NCI-H2107 (cell line): Measurements from ENCODE around the gene TIRAP.
"Not testable (repeated sequence)": the region's sequence is repeated elsewhere in the genome, so short reads cannot be mapped to it uniquely, and the experiment has no call there.

Source experiments
- DNase-seq: peaks from one replicate; lab custom pipeline; 2025; lab: John Stamatoyannopoulos, UW

Gene TIRAP, protein sequence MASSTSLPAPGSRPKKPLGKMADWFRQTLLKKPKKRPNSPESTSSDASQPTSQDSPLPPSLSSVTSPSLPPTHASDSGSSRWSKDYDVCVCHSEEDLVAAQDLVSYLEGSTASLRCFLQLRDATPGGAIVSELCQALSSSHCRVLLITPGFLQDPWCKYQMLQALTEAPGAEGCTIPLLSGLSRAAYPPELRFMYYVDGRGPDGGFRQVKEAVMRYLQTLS

DNA sequence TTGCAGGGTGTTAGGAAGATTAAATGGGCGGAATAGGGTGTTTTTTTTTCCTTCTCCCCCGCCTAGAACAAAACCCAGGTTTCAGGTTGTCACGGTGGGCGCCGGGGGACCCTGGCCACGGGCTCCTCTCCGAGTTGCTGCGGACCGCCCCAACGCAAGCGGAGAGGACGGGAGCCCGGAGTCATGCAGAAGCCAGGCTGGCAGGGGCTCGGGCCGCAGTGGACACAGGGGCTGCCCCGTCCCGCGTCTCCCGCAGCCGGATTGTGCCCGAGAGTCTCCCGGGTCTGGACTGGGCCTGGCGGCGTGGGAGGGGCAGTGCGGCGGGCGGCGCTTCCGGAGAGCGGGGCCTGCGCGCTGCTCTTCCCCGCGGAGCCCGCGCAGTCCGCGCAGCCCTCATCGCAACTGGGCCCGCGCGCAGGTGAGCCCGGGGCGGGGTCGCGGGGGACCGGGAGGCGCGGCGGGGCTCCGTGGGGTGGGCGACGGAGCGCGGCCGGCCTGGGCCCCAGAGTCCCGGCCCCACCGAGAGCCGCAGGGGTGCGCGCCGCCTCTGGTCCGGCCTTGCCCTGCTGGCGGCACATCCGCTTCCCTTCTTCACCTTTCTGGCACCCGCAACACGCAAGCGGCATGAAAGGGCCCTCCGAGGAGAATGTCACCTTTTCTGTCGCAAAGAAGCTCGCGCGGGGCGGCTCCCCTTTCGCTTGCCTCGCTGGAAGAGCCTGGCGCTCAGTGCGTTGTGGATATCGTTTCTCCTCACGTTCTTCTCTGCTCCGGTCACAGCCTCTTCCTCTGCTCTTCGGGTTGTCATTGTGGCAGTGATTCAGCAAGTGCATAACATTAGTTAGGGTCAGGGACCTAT is at the start of gene TIRAP:
TSS of gene TIRAP (plus strand) at position 358 of the 856 bp plus-strand sequence. CDS start 7,802 bp downstream, outside the sequence.
- DNase-seq, result no peak

DNA sequence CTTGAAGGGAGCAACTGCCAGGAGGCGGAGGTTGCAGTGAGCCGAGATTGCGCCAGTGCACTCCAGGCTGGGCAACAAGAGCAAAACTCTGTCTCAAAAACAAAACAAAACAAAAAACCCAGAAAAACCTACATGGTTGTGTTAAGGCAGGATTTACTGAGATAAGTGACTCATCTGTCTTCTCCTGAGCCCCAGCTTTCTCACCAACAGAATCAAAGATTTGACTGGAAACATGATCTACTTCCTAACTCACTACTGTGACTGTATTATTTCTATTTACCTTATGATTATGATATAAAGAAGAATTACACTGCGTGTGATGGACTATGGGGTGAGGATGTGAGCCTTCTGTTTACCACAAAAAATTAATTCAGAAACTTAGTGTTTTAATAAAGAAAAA is 49.5 kb upstream of the TIRAP start:
- no peak for DNase-seq

DNA sequence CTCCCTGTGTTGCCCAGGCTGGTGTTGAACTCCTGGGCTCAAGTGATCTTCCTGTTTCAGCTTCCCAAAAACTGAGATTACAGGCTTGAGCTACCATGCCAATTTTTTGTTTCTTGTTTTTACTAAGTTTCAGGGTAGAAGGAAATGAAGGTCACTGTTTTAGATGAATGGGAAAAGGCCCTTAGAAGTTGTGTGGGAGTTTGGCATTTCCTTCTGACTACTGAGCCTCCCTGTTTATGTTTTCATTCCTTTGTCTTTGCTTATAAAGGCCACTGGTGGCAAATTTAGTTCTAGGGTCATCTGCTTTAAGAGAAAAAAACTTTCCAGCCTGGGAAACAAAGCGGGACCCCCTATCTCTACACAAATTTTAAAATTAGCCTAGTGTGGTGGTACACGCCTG is 36.3 kb upstream of the TIRAP start:
- no peak for DNase-seq

DNA sequence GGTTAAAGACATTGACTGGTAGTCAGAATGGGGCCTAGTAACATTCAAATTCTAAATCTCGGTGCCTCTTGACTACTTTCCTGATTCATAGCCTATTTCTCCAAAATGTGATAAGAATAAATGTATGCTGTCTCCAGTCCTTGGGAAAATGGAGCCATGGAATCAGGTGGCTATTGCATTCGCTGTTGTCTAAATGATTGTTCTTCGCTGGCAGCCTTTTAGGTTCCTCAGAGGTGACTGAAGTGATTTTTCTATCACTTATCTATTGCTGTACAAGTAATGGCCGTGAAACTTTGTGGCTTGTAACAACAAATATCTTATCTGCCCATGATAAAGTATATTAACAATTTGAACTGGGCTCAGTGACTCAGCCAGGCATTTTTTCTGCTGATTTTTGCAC is 29.6 kb upstream of the TIRAP start:
- no peak for DNase-seq

DNA sequence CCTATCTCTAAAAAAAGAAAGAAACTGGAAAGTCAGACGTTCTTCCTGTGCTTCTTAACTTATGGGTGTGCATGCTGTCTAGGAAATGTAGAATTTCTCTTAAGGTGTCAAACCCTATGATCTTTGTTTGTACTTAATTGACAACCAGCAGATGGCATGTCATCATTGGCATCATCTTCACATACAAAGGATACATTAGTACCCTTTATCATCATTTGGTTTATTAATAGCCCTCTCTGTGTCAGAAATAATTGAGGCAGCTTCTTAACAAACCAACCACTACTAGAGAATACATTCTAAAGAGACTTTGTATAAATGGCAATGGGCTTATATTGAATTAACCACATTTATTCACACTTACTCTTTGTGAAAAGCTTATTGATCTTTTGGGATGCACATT is 28.1 kb upstream of the TIRAP start:
- no peak for DNase-seq

DNA sequence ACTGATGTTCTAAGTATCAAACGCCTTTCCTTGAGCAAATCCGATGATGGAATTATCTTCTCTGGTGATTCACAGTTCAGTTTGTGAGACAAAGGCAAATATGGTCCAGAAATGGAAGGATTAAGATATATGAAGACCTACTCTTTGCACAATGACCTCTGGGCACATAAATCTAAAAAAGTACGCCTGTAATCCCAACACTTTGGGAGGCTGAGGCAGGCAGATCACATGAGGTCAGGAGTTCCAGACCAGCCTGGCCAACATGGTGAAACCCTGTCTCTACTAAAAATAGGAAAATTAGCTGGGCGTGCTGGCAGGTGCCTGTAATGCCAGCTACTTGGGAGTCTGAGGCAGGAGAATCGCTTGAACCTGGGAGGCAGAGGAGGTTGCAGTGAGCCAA is 27.4 kb upstream of the TIRAP start:
- not testable (repeated sequence) for DNase-seq

DNA sequence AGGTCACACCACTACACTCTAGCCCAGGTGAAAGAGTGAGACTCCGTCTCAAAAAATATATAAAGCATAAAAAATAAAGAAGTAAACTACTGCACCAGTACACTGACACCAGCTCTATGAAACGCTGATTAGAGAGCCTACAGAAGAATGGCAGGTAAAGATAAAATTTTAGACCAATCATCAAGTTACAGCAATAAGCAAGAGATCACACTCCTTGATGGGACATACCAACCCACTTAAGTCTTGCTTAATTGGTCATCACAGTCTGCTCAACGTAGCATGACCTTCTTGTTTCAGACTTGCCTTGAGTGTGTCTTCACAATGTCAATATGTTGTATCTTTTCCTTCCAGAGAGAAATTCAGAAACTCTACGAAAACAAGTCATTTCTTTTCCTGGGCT is 26.7 kb upstream of the TIRAP start:
- no peak for DNase-seq

DNA sequence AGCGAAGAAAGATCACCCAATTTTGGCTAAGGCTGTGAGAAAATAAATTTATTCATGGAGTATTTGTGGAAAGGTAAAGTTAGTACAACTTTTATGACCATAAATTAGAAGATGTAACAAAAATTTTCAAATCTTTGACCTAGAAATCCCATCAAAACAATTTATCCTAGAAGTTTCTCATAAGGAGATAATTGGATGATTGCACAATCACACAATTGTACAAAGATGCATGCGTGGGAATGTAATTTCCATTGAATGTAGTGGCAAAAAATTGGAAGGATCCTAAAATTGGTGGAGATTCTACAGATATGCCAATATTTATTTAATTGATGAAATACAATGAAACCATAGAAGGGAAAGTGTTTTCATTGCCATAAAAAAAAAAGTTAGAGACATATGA is 25.7 kb upstream of the TIRAP start:
- no peak for DNase-seq

DNA sequence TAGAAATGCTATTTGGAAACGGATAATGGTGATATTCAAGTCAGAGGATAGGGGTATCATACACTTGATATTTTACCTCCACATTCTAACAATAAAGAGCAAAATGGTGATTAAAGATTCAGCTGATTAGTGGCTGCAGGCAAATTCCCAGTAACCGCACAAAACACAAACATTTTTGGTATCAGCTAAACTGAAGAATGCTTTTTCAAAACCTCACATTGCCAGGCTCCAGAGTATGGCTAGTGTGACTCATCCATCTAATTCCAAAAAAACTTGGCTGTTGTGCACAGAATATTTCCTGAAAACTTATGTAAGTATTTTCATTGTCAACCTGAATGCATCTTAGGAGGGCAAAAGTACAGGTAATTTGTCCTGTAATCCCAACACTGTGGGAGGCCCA is 25.1 kb upstream of the TIRAP start:
- DNase-seq, result no peak

DNA sequence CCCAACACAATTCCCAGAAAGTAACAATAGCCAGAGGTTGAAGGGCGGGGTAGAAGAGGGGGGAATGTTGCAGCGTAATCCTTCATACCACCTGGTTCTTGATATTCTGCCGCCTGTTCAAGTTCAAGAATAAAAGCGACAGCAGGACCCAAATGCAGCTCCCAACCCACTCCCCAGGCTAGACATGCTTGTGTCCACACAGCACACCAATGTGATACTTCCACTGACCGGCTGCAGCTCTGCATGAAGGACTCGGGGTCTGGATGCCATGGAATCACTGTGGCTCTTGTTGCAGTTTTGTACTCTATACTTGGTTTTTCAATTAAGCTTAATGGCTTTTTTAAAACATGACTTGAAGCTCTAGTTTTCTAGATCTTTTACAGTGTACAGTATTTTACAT is 20.7 kb upstream of the TIRAP start:
- no peak for DNase-seq

DNA sequence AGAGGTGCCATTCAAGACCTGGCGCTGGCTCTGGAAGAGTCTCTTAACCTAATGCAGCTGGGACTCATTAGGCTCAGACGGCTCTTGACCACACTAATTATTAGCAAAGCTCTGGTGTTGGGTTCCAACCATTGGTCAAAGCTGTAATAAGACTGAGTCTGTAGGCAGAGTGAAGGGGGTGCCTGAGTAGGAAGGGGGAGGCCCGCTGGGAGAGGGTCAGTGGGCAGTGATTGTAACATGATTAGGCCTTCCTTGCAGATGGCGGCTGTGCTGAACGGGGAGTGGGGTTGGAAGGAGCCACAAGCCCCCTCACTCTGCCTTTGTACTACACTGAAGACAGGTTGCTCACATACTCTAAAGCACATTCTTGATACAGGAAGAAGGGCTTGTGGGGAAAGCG is 19.4 kb upstream of the TIRAP start:
- no peak for DNase-seq

DNA sequence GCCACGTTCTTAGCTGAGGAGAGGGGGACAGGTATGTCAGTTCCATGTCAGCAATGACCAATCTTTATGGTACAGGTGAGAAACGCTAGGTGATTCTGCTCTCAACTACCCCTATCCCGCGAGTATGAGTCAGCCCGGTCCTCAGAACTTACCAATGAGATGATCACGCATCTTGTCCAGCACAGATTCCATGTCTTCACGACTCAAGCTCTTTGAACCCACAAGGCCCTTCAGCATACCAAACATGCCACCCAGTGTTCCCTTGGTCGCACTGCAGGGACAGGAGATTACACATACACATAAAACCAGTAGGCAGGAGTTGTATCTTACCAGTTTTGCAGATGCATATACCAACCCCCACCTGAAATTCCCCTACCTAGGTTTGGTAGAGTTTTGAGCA is 17.1 kb upstream of the TIRAP start:
- no peak for DNase-seq

DNA sequence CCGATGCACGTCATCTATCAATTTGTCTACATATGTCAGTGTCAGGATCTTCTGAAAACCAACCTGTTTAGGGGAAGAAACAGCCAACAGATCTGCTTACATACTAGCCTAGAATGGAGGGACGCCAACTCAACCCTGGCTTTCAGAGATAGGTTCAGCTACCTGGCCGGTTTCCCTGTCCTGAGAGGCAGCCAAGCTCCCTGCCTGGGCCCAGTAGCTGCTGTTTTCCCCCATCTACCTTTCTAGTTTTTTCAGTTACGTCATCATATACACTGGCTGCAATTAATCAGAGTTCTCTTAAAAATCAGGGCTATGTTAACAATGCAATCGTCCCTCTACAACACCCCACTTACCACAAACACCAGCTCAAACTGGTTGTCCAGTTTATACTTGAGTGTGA is 15.2 kb upstream of the TIRAP start:
- no peak for DNase-seq

DNA sequence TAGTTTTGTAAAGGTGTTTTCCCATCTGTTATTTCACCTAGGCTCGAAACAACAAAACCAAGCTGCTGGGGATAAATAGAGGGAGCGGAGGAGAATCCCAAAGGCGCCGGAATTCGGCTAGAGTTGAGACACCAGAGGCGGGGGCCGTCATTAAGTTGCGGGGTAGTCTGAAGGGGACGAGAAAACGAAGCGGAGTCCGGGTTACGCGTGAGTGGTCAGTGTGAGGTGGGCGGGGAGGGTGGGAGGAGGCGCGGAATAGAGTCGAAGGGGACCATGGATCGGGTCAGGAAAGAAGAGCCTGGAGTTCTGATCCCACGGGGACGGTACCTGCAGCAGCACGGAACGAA is 14.6 kb upstream of the TIRAP start:
- DNase-seq, result no peak

DNA sequence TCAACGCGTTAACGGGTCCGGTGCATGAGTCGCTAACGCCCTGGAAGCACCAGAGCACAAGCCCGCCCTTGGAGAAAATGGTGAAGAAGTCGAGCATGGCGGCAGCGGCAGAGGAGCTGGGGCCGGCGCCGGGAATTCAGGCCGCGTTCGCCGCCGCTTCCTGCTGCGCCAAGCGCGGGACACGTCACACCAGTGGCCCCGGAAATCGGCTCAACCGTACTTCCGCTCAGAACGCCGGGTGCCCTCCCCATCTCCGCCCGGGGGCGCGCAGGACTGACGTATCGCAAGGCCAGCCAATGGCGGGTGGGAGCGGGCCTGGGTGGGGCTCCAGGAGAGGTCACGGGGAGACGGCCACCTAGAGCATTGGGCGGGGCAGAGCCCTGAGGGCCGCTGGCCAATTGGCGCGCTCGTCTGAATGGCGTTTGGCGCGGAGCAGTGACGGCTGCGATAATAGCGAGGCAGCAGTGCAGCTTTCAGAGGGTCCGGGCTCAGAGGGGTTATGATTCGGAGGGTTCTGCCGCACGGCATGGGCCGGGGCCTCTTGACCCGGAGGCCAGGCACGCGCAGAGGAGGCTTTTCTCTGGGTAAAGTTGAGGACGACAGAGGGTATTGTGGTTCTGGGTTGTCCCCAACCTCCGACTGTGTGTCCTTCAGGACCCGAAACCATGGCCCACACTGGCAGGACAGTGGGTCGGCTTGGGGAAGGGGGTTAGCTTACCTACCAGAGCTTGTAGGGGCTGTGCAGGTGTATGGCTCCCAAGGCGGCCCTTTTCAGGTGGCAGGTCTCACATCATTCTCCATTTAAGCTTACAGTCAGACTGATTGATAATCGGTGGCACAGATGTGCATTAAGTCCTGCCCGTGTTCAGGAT is 13.9 kb upstream of the TIRAP start, which contains the start of the genes FOXRED1 and SRPRA:
TSS of gene FOXRED1 (plus strand) at position 447 of the 872 bp plus-strand sequence. CDS start at position 500, 53 bp downstream.
TSS of gene SRPRA (minus strand) at position 188 of the 872 bp plus-strand sequence. CDS start at position 97, 91 bp downstream.
- peak; percentile 93 for DNase-seq

DNA sequence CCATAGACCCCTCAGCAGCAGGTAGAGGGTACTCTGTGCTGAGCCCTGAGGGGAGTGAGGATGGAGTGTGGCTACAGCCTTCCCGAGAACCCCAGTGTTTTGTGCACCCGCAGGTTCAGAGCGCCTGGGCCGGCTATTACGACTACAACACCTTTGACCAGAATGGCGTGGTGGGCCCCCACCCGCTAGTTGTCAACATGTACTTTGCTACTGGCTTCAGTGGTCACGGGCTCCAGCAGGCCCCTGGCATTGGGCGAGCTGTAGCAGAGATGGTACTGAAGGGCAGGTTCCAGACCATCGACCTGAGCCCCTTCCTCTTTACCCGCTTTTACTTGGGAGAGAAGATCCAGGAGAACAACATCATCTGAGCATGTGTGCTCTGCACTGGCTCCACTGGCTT is 5.6 kb upstream of the TIRAP start:
- no peak for DNase-seq

DNA sequence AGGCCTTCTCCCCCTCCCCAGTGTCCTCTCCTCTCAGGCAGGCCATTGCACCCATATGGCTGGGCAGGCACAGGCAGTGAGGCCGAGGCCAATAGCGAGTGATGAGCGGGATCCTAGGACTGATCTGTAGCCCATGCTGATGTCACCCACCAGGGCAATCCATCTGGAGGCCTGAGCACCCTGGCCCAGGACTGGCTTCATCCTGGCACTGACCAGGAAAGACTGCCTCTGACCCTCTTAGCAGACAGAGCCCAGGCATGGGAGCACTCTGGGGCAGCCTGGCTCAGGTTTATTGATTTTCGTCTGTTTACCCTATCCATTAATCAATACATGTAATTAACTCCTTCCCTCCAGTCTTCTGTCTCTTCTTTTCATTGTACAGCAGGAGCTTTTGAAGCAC is 5.1 kb upstream of the TIRAP start:
- no peak for DNase-seq

DNA sequence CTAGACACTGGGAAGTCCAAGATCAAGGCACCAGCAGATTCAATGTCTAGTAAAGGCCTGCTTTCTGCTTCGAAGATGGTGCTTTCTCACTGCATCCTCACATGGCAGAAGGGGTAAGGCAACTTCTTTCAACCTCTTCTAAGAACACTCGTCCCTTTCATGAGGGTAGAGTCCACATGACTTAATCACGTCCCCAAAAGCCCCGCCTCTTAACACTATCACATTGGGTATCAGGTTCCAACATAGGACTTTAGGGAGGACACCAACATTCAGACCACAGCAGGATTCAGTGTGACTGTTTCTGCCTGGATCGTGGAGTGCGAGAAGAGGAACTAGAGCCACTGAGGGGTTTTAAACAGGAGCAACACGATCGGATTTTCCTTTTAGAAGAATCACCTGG is 3.7 kb upstream of the TIRAP start:
- no peak for DNase-seq

DNA sequence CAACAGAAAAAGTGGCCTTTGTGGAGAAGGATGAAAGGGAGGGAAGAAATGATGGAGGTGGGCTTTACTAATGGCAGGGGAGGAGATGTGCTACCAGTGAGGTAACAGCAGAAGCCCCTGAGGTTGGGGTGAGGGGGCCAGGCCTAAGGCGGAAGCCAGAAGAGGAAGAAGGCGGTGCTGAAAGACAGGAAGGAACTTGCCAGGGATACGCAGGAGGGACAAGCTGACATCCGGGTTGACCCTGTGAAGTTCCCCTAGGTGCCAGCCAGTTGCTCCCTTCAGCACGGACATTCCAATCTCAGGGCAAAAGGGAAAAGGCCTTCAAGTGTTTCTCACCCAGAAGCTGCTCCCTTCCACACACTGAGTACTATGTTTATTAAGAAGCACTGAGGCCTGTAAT is 2.3 kb upstream of the TIRAP start:
- DNase-seq, result no peak

DNA sequence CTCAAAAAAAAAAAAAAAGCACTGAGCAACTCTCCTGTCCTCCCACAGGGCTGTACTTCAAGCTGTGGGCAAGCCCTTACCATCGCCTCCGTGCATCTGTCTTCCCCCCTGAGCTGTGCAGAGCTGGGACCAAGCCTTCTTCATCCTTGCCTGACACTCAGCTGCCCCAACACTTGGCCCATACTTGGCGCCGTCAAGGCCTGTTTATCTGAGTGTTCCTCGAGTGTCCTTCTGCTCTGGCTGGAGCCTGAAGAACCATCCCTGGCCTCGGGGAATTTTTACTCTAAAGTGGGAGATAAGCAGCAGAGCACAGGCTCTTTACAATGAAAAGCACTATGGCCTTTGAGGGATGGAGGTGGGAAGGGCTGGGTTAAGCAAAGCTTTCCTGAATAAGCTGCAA is 1.6 kb upstream of the TIRAP start:
- no peak for DNase-seq

DNA sequence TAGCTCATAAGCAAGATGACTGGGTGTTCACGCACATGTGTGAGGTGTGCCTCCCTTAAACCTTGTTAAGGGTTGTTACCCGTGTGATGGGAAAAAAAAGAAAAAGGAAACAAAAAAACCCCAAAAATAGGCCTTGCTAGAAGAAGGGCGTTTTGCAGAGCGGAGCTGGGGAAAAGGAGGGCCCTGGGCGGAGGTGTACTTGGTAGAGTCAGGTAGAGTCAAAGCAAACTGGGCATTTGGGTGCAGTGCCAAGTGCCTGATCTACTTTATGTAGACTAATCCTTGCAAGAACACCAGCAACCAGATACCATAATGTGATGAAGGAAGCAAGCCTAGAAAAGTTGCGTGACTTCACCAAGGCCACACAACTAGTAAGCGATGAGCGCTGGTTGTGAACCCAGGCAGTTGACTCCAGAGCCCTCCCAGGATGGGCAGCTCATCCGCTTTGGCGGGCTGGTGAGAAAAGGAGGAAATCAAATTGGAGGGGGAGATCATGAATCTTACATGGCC is 1.2 kb upstream of the TIRAP start:
- no peak for DNase-seq

DNA sequence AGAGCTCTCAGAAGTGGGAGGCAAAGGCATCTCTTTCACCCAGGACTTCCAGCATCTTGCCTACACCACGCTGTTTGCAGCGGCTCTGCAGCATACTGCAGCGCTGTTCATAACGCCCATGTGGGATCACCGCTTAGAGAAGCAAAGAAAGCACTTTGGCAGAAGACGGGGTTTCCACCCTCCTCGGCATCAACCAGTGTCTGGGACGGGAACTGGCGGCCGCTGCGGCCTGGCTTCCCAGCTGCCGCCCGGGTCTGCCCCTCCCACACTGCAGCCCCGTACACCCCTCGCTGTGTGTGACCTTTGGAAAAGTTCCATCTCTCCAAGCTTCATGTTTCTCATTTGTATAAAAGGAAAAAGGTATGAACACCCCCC is 545 bp upstream of the TIRAP start:
- DNase-seq, result no peak
